Right ventricle myocardium superior (tissue), 1 donor: Measurements from ENCODE around the gene LUZP4. TPM values are rescaled to one million over a fixed set of nuclear protein-coding genes. Genes with fewer than 3 reads are reported as not detected.
"Not testable (repeated sequence)": the region's sequence is repeated elsewhere in the genome, so short reads cannot be mapped to it uniquely, and the experiment has no call there.

ENCODE experiments used
- ATAC-seq: fragments of 200-7000 bp; cut with Tn5 transposase; one replicate; pipeline ENCODE4 v1.9.1; 2020; ENCODE audit warnings: mild to moderate bottlenecking; ENCODE audit not compliant: poor library complexity
- DNase-seq: peaks from one replicate; pipeline ENCODE4 v3.0.0-alpha.2; 2020
- intact Hi-C: fragments of 100-400 bp; cut with DNase I; formaldehyde crosslinking; loops from one replicate; pipeline ENCODE4 v1.11.2; 2022
- total RNA-seq: library from RNA; stranded (reverse); fragmentation: NEBNext Ultra II Directional; extraction: Animal tissue kit (Norgen Biotek cat#: 25700); gene quantifications from one replicate; pipeline ENCODE4 v1.2.1, GENCODE V29; 2021
- donor health status: DM: no; HTN: yes; CAD: no; lungs with severe emphysema.

The LUZP4 gene
- total RNA-seq, 1 donor from 2014 or later, result not detected

DNA sequence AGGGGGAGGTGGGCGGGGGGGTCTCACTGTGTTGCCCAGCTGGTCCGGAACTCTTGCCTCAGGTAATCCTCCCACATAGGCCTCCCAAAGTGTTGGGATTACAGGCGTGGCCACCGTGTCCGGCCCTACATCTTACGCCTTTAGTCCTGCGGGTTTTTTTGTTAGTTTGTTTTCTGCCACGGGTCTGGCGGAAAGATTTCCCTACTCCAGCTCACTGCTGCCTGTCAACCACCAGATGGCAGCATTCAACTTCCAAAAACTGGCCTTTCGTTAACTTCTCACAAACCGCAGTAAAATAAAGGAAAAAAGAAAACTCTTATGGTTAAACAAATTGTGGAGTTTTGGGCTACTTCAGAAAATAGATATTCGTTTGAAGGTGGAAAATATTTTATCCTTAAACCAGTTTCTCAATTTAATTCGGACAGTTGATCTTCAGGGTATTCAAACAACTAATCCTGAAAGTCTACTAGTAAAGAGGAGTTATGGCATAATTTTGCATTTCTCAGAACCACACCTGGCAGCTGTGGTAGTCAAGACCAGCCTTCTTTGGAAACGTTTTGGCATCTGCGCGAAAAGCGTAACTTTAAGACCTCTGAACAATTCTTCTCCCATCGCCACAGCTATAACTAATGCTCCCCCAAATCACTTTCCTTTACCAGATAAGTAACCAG, 41.1 kb downstream of the LUZP4 start:
- DNase-seq (no peak), ATAC-seq (peak; percentile 62)
- intact Hi-C loops, result loop anchor here (5.0 kb wide), 1 partner anchor 312 kb away; no protein-coding TSS in a partner anchor

DNA sequence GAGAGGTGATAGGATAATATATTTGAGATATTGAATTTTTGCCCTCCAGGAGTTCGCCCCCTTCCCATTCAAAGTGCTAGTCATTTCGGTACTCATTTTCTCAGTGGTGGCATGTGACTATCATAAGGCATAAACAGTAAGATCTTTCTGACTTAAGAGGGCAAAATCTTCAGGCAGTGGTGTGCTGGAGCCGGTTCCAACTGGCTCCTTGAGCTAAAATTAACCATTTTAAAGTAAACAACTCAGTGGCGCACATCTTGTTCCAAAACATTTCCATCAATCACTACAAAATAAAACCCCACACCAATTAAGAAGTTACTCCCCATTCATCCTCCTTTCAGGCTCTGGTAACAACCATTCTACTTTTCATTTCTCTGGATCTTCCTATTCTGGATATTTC, 43.3 kb downstream of the LUZP4 start:
- intact Hi-C loops, result loop anchor here (5.0 kb wide), 1 partner anchor 309 kb away; no protein-coding TSS in a partner anchor
- ATAC-seq (no peak), DNase-seq (no peak)

DNA sequence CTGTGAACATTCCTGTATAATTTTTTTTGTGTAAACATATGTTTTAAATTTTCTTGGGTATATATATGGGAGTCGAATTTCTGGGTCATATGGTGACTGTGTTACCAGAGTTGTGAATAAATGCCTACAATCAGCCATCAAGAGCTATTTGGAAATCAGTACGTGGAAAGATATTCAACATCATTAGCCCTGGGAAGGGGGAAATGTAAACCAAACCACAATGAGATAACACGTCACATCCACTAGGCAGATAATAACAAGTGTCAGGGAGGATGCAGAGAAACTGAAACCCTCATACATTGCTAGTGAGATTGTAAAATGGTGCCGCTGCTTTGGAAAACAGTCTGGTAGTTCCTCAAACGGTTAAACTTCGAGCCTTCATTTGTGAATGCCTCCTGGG, 43.9 kb downstream of the LUZP4 start:
- ATAC-seq (no peak), DNase-seq (no peak)
- intact Hi-C loops, result loop anchor here (5.0 kb wide), 1 partner anchor 309 kb away; no protein-coding TSS in a partner anchor

DNA sequence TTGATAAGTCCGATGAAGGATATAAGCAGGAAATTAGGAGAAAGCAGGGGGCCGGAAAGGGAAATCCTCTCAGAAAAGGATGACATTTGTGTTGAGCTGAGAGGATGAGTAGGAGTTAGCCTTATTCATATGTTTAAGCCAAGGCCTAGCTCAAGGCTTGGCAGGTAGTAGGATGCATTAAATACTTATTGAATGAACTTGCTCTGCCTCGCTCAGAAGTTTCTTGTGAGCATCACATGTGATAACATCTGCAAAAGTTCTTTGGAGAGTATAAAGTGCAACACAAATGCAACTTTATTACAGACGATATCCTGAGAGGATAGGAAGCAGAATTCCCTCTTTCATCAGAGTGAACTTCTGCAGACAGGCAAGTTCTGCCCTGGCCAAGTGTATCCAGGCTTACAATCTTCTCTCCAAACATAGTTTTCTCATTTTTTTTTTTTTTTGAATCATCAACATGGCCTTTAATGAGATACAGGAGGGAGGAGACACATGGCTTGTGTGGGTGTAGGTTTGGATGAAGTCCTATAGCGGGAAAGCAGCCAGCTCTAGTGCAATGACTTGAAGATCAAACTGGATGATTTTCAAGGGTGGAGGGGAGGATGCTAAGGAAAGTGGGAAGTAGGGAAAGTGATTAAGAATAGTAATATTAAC, 48.1 kb downstream of the LUZP4 start:
- no peak for DNase-seq
- peak; percentile 18 for ATAC-seq
- intact Hi-C loops, result no loop called here

DNA sequence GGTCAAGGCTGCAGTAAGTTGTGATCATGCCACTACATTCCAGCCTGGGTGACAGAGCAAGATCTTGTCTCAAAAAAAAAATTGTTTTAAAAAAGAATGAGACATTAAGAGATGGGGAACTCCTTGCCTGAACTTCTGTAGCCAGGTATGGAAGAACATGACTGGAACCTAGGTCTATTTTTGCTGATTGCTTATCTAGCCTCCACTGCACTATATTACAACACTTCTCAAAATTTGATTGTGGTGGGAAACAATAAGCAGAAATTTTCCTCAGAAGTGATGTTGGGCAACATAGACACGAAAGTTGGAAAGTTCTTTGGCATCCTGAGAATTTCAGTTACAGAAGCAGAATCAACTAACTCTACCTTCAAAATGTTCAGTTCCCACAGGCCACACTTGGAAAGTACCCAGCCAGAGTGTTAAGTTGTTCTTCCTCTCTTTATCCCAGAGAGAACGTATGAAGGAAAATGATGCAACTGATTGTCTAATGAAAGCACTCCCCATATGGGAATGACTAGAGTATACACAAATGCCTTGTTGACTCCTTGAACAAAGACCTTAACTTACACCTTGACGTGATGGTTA, 50.0 kb downstream of the LUZP4 start:
- DNase-seq (no peak), ATAC-seq (no peak)
- intact Hi-C loops, result no loop called here

DNA sequence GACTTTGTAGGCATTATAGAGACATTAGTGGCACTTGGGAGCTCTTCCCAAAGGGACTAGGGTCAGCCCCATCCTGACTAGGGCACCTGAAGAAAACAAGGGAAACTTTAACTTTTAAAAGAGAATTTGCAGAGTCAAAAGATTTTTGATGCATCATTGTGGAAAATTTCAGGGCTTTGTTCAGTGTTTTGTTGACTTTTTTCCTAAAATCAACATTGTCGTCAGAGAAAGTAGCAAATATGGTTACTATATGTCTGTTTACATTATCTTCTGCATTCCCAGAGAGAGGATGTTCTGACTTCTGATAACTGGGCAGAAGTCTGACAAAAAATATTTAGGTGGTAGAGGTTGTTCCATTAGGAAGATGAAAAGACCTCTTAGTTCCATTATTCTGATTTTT, 51.9 kb downstream of the LUZP4 start:
- DNase-seq, result no peak
- intact Hi-C loops, result no loop called here

DNA sequence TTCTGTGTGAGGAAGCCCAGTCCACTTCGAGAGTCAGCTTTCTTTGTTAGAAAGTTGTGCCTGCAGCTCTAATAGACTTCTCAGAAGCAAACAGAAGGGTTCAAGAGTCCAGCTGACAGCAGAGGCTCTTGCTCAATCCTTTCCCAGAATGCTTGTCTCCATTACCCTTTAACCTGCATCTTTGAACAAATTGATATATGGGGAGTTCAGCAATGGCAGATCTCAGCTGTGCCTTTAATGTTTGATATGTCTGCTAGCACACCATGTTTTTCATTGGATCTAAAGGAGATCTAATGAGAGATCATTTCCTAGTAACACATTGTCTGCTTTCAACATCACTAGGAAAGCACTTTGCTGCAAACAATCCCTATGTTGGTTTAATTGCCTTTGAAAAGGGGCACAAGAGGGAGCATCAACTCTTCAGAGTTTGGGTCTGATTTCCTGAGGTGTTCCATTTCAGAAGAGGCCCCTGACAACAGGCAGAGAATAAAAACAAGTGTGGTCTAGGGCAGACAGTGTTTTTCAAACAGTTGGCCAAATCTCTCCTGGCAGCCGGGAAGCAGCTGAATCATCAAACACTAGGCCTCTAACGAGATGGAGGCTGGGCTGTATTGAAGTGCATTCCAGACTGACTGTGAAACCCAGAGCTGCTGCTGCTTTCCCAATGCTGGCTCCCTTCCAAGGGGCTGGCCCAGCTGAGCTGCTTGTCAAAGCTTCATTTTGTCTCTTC, 55.5 kb downstream of the LUZP4 start:
- ATAC-seq (peak; percentile 97), DNase-seq (peak; percentile 86)
- intact Hi-C loops, result no loop called here

More for the DNA sequence above, 51.9 kb downstream of the LUZP4 start:
- ATAC-seq, result no peak

DNA sequence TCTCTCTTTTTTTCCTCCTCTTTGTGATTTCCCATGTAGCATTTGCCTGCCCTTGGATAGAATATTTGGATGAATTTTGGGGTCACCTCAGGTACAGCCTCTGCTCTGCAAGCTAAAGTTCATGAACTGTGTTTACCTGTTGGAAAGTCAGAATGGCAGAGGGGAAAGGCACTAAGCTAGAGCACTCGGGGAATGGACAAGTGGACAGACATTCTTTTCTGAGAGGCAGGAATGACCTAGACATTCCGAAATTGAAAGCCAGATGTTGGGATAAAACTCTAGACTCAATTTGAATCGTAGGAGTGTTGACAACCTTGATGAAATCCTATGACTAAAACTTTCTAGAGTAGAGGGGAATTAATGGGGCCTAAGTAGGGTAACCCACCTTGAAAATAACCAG, 56.1 kb downstream of the LUZP4 start:
- DNase-seq (no peak), ATAC-seq (no peak)
- intact Hi-C loops, result no loop called here

DNA sequence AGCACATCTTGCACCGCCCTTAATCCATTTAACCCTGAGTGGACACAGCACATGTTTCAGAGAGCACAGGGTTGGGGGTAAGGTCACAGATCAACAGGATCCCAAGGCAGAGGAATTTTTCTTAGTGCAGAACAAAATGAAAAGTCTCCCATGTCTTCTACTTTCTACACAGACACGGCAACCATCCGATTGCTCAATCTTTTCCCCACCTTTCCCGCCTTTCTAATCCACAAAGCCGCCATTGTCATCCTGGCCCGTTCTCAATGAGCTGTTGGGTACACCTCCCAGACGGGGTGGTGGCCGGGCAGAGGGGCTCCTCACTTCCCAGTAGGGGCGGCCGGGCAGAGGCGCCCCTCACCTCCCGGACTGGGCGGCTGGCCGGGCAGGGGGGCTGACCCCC, 57.2 kb downstream of the LUZP4 start:
- intact Hi-C loops, ATAC-seq: not testable (repeated sequence)

DNA sequence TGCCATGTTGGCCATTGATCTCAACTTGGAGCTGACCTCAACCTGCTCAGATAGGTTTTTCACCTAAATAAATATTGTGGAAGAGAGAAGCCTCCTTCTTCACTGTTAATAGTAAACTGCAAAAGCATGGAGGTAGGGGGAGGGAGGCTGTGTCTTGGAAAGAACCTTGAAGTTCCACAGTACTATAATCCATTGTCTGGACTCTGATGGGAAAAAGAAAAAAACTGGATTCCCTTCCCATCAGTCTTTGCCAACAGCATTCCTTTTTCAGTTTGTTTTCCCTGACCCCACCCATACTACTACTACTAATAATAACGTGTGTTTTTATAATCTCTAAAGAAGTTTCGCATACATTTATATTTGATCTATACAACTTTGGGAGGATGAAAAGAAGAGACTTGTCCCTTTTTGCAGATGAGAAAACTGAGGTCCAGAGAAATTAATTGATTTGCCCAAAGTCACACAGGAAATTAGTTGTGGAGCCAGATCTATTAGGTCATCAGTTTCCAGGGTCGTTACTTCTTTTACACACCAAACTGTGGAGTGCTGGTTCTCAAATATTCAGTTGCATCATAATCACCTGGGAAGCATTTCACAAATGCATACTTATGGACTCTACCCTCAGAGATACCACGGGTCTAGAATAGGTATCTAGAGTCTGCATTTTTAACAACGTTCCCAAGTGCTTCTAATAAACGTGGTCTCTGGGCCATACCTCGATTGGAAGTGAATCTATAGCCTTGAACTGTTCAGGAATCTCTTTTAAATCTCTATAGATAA, 59.1 kb downstream of the LUZP4 start:
- no peak for ATAC-seq
- no peak for DNase-seq
- intact Hi-C loops, result no loop called here

More for the DNA sequence above, 57.2 kb downstream of the LUZP4 start:
- DNase-seq, result not testable (repeated sequence)

DNA sequence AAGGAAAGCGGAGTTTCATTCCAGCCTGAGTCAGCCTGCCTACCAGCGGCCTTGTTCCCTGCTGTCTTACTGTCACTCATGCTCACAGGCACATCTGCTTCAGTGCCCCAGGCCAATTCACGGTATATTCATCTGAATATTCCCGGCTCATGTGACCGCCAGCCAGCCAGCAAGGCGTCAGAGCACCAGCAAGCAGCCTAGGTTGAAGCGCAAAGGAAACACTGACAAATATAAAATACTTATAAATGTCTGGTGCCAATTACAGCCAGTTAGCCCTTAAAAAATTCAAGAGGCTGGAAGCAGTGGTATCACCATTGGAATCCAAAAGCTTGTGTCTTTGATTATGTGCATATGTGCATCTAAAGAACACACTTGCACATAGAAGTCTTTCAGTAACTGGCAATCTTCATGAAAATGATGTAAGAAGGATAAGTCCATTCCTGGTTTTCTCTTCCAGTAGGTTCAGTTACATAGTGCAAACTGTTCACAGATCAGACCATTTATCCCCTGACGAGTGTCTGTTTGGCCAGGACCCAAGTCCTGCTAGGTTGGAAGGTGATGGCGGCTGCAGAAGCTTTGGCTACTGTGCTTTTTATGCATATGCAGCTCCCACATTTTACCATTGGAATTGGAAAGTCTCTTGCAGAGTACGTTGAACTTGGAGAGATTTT, 61.3 kb downstream of the LUZP4 start:
- no peak for ATAC-seq
- intact Hi-C loops, result no loop called here

DNA sequence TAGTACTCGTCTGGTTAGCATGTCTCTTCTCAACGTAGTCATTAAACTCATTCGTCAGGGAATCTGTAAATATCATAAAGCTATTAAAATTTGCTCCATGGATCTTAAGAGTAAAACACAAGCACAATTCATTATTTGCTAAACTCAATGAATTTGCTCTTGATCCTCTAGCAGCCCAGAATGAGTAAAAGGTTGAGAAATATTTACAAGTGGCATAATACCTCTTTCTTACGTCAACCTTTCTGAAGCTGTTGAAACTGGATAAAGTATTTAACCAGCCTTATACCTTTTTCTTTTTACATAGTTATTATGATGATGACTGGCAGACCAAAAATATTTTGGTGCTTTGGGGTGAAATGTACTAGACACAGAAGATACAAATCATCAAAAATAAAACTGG, 66.9 kb downstream of the LUZP4 start:
- ATAC-seq, result no peak
- DNase-seq, result no peak
- intact Hi-C loops, result no loop called here

More for the DNA sequence above, 61.3 kb downstream of the LUZP4 start:
- DNase-seq, result no peak

Other genes with a start within 250 kb of the LUZP4 start
- gene RBMXL3, start 100.3 kb upstream of the LUZP4 start, total RNA-seq, result not detected
- gene LRCH2, start 55.6 kb upstream of the LUZP4 start, total RNA-seq, result 1.0 TPM